ENCODE data around the gene C3AR1. TPM values are rescaled to one million over a fixed set of nuclear protein-coding genes. Genes with fewer than 3 reads are reported as not detected.

Gene C3AR1
- total and polyA plus RNA-seq, 2 of the 13 experiments (the other 11 are each of a cell fraction or from before 2014, with no cell fraction given): not detected

- TF ChIP-seq NR2C2 (CRISPR knock-in tag; IDR thresholded peaks at IDR 0.05; ENCODE audit: borderline replicate concordance) (no peak), ZSCAN25 (CRISPR knock-in tag; IDR thresholded peaks at IDR 0.05) (peak; percentile 37; the same call in 1 of the 2 replicates), ZNF547 (CRISPR knock-in tag; IDR thresholded peaks at IDR 0.05) (peak; percentile 68; the same call in 1 of the 2 replicates), ZBTB3 (CRISPR knock-in tag; IDR thresholded peaks at IDR 0.05; ENCODE audit: borderline replicate concordance, low read depth) (peak; percentile 31; the same call in 1 of the 2 replicates), MZF1 (CRISPR knock-in tag; IDR thresholded peaks at IDR 0.05; ENCODE audit: borderline replicate concordance) (no peak), PRDM15 (CRISPR knock-in tag; IDR thresholded peaks at IDR 0.05) (no peak), ZFP91 (CRISPR knock-in tag; IDR thresholded peaks at IDR 0.05; ENCODE audit: borderline replicate concordance) (no peak), KDM1A (CRISPR knock-in tag; IDR thresholded peaks at IDR 0.05) (no peak), SMYD3 (CRISPR knock-in tag; IDR thresholded peaks at IDR 0.05) (0 out of 2 replicates have a peak, but pooled peaks have one; percentile 29), HOXA9 (CRISPR knock-in tag; IDR thresholded peaks at IDR 0.05; ENCODE audit: borderline replicate concordance) (0 out of 2 replicates have a peak, but pooled peaks have one; percentile 55), TFAP4 (IDR thresholded peaks at IDR 0.05; ENCODE audit: borderline replicate concordance, low read depth) (peak; percentile 7; the same call in 1 of the 2 replicates), MED1 (CRISPR knock-in tag; IDR thresholded peaks at IDR 0.05) (no peak), ZNF160 (CRISPR knock-in tag; IDR thresholded peaks at IDR 0.05) (peak; percentile 48; the same call in 1 of the 2 replicates), ASH2L (IDR thresholded peaks at IDR 0.05; ENCODE audit: insufficient read length, low read depth, low read length) (peak; percentile 93), RBM22 (optimal IDR thresholded peaks at IDR 0.05; ENCODE audit: low read length) (no peak), ZNF710 (CRISPR knock-in tag; IDR thresholded peaks at IDR 0.05; ENCODE audit: borderline replicate concordance) (no peak; the same call in 1 of the 2 replicates), BCL3 (CRISPR knock-in tag; IDR thresholded peaks at IDR 0.05) (peak; percentile 40; the same call in 1 of the 2 replicates), PLRG1 (conservative IDR thresholded peaks at IDR 0.05) (no peak)
Measured at GRCh38 chr12:8032242-8033152, 33.7 kb downstream of the C3AR1 start, which contains the start of gene FOXJ2 (continued).

All from HepG2 (cell line).